Ishikawa (cell line): ENCODE results near the gene GNAO1.

Experiments
- CEBPB ChIP-seq: IDR thresholded peaks from 2 replicates; pipeline ENCODE4 v1.6.1; 2012
- CREB1 ChIP-seq: IDR thresholded peaks from 2 replicates; pipeline ENCODE4 v1.6.1; 2012; ENCODE audit warnings: low read depth
- EGR1 ChIP-seq: IDR thresholded peaks from 2 replicates; pipeline ENCODE4 v1.6.1; 2012
- EP300 ChIP-seq: IDR thresholded peaks from 2 replicates; pipeline ENCODE4 v1.6.1; 2012; ENCODE audit warnings: borderline replicate concordance
- FOXM1 ChIP-seq: IDR thresholded peaks from 2 replicates; pipeline ENCODE4 v1.6.1; 2012; ENCODE audit warnings: low read depth, borderline replicate concordance
- MAX ChIP-seq: IDR thresholded peaks from 2 replicates; pipeline ENCODE4 v1.6.1; 2012
- NFIC ChIP-seq: IDR thresholded peaks from 2 replicates; pipeline ENCODE4 v1.6.1; 2012
- RAD21 ChIP-seq: IDR thresholded peaks from 2 replicates; pipeline ENCODE4 v1.6.1; 2012; ENCODE audit warnings: low read depth
- REST ChIP-seq: IDR thresholded peaks from 2 replicates; pipeline ENCODE4 v1.6.1; 2012; ENCODE audit warnings: low read depth, mild to moderate bottlenecking
- TAF1 ChIP-seq: IDR thresholded peaks from 2 replicates; pipeline ENCODE4 v1.6.1; 2012; ENCODE audit warnings: low read depth, mild to moderate bottlenecking
- TCF12 ChIP-seq: IDR thresholded peaks from 2 replicates; pipeline ENCODE4 v1.6.1; 2012; ENCODE audit warnings: low read depth
- TEAD4 ChIP-seq: IDR thresholded peaks from 2 replicates; pipeline ENCODE4 v1.6.1; 2012
- USF1 ChIP-seq: IDR thresholded peaks from 2 replicates; pipeline ENCODE4 v1.6.1; 2012
- YY1 ChIP-seq: IDR thresholded peaks from 2 replicates; pipeline ENCODE4 v1.6.1; 2012; ENCODE audit warnings: low read depth
- ZBTB7A ChIP-seq: IDR thresholded peaks from 2 replicates; pipeline ENCODE4 v1.6.1; 2012; ENCODE audit warnings: low read depth

GNAO1 gene

GRCh38 chr16:56300891-56301850 is 109.9 kb downstream of the GNAO1 start:
- TF ChIP-seq USF1 (no peak), YY1 (no peak), REST (no peak), TCF12 (0 out of 2 replicates have a peak, but pooled peaks have one; percentile 44), CREB1 (no peak), MAX (no peak; the same call in 1 of the 2 replicates), TAF1 (no peak), NFIC (peak; percentile 52), FOXM1 (no peak), ZBTB7A (0 out of 2 replicates have a peak, but pooled peaks have one; percentile 14), CEBPB (no peak), EGR1 (no peak), TEAD4 (peak; percentile 49; the same call in 1 of the 2 replicates), EP300 (peak; percentile 29; the same call in 1 of the 2 replicates), RAD21 (no peak)

GRCh38 chr16:56302506-56302905 is 111.2 kb downstream of the GNAO1 start:
- TF ChIP-seq USF1 (no peak), YY1 (no peak), CREB1 (no peak), RAD21 (no peak), EP300 (no peak), EGR1 (no peak), REST (no peak), TEAD4 (no peak), MAX (no peak), NFIC (no peak), TCF12 (no peak), CEBPB (no peak), TAF1 (no peak), ZBTB7A (no peak), FOXM1 (no peak)

- no peak for TF ChIP-seq EGR1
- no peak for TF ChIP-seq RAD21
- TF ChIP-seq TCF12: no peak
- no peak for TF ChIP-seq REST
- no peak for TF ChIP-seq FOXM1
- TF ChIP-seq EP300: no peak
- no peak for TF ChIP-seq TEAD4
- no peak for TF ChIP-seq USF1
- no peak for TF ChIP-seq NFIC
- no peak for TF ChIP-seq TAF1
- no peak for TF ChIP-seq CREB1
- TF ChIP-seq CEBPB: no peak
These were observed 111.9 kb downstream of the GNAO1 start for GRCh38 chr16:56303066-56303715.
